GM12874 (cell line): ENCODE data around the gene TNRC18.

Experiments used
- CTCF ChIP-seq: IDR thresholded peaks from 2 replicates; pipeline ENCODE4 v1.5.1; 2011; ENCODE audit warnings: low read depth, mild to moderate bottlenecking, control low read depth, low read length, moderate library complexity; ENCODE audit not compliant: insufficient read depth

Gene TNRC18

DNA sequence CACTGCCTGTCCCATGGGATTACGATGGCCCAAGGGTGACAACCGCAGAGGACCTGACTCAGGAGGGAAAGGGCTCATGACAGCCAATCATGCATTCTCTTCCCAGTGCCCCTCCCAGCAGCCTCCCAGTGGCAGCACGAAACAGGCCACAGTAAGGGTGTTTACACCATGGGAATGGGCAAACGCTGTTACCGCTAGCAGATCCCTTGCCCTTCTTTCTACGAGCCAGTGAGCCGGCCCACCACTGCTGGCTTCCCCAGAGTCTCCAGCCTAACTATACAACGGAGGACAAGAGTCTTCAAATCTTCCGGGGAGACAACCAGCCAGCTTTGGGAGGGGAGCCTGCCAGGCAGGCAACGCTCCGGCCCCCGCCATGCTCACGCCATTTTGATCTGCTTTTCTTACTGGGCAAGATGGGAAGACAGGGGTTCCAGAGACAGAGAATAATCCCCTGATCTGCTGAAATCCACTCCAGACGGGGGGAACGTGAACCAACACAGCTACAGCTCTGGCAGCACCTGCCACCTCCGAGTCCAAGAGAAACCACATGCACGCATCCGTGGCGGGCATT lies 71.1 kb downstream of the TNRC18 start:
- no peak for TF ChIP-seq CTCF

DNA sequence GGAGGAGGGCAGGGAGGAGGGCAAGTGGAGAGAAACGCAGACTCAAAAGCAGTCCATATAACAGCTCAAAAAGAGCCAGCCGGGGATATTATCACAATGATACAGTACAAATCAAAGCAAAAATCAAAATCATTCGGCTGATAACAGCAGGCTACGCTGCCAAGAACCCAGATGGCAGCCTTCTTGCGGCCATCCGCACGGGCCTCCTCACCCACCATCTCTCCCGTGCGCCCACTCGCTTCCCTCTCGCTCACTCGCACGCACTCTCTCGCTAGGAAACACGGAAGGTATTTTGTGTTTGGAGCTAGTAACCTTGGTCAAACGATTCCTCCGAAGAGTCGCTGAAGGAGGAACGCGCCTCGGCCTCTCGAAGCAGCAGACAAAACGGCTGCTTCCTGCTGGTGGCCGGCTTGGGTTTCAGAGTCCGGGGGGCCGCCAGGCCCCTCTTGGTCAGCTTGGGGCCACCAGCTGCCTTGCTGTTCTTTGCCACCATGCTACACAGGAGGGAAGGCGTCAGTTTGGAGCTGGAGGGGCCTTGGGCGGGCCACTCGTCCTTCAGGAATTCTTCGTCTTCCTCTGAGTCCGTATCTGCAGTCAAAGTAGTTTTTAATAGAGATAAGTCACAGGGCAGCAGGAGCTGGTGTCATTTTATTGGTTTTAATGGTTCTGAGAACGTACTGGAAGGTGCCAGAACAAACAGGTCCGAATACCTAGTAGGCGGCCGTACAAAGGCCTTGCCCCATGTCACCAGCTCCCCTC lies 71.9 kb downstream of the TNRC18 start:
- no peak for TF ChIP-seq CTCF

DNA sequence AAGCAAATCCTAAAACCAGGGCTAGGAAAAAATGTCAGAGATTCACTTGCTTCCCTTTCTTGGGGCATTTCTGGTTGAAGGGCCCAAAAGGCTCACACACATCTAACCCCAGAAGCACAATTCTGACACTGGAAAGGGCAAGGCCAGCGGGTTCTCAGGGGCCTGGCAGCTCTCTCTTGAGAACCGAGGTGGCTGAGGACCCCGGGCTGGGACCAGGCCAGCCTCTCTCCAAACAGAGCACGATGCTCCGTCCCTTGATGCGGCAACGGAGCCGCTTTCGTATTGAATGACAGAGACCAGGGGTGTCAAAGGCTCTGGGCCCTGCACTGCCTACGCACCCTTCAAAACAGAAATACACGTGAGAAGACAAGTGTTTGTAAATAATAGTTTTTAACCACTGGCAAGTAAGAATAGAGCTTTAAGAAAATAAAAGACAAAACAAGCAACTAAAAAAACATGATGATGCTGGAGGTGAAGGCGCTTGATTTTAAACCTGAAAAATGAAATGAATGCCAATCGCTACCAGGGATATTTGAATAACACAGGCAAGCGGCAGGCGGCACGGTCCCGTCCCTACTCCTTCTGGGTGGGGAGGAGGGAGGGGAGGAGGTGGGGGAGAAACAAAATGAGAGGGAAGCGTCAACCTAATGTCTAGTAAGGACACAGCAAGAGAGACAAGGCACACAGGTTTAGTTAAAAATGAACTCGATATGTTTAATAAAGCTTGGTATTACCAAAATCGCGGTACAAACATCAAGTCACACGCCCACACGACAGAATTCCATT lies 72.8 kb downstream of the TNRC18 start:
- no peak for TF ChIP-seq CTCF

DNA sequence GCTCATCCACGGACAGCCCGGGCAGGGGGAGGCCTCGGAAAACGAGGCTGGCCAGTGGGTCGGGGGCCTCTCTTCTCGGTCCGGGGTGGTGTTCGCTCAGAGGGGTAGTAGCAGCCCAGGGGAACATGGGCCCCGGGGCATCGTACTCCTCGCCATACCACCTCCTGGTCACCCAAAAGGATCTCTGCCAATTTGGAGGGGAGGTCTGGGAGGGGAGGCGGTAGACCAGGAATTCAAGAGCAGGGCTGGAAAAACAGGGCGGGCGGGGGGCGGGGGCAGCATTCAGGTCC lies 73.5 kb downstream of the TNRC18 start:
- TF ChIP-seq CTCF: no peak

DNA sequence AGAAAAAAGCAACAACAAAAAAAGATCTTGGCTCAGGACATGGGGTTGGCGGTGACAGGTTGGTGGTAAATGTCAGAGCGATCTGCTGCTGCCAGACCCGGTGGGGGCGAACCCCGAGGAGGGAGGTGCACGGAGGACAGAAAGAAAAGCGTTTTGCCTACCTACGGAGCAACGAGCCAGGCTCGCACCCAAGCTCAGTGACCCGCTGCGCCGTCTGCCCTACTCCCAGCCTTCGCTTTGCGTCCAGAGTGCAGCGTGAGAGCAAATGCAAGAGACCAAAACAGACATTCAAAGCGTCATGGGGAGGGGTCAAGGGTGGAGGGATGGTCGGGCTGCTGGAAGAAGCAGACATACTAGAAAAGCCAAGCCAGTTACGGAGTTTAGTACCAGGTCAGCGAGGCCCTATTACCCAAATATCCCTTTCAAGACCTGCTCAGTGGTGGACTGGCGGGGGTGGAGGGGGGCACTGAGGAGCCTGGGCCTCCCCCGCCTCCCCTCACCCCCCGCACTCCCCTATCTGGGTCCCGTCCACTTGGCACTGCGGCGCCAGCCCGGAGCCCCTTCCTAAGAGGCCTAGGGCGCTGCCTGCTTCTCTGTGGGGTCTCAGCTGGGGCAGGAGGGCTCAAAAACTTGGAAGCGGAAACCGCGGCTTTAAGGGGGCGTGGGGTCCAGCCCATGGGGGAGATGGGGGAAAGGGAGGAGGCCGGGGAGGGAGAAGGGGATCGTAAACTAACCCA lies 74.0 kb downstream of the TNRC18 start:
- no peak for TF ChIP-seq CTCF

- TF ChIP-seq CTCF: no peak
These were observed 74.6 kb downstream of the TNRC18 start for GRCh38 chr7:5349005-5349380.
